NCI-H2029 treated with DMSO at 0.1 percent for 48 hours (cell line): ENCODE results near the gene GCSH.

ENCODE experiments used
- DNase-seq: peaks from one replicate; lab custom pipeline; 2025; lab: John Stamatoyannopoulos, UW

Gene GCSH

DNA sequence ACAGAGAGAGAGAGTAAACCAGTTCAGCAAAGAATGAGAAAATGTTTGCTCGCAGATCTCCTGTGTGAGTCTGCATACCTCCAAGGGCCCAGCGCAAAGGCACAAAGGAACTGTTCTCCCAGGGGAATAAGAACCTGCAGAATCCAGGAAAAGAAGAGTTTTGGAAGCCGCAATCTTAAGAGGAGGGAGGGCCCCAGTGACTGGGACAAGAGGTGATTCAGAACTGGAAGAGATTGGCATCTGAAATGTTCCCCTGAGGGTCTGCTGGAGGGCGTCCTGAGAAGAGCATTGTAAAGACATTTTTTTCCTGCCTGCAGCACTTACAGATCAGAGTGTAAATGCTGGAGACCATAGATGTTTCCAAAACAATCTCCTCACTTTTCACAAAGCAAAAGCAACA, 54.5 kb downstream of the GCSH start:
- no peak for DNase-seq

DNA sequence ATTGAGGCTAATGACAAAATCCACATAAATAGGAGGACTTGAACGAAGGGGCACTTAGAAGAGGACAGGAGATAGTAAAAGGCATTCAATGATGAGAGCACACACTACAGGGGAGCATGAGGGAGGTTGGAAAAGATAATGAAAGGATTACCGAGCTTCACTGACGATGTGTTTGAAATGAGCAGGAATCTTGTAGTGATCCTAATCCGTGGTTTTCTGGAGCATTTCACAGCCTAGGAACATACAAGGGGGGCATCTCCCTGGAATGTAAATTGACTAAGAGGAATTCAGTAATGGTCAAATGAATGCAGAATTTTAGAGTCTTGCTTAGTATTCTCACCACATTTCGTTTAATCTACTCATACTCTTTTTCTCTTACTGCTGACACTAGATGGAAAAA, 55.4 kb downstream of the GCSH start:
- DNase-seq, result no peak

DNA sequence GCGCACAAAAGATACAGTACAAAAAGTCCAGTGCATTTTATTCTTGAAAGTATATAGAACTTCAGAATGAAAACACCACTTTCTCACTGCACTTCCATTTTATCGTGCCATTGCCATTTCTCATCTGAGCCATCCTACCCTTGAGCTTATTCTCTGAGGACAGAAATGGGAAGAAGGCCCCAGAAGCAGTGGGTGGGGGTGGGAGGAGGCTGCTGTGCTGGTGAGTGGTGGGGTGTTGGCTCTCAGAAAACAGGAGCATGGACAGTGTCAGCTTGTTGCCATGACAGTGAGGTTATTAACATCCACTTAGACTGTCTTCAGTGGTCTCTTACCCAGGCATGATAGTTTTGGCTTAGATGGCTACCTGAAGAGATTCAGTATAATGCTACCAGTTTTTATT, 56.1 kb downstream of the GCSH start:
- no peak for DNase-seq

DNA sequence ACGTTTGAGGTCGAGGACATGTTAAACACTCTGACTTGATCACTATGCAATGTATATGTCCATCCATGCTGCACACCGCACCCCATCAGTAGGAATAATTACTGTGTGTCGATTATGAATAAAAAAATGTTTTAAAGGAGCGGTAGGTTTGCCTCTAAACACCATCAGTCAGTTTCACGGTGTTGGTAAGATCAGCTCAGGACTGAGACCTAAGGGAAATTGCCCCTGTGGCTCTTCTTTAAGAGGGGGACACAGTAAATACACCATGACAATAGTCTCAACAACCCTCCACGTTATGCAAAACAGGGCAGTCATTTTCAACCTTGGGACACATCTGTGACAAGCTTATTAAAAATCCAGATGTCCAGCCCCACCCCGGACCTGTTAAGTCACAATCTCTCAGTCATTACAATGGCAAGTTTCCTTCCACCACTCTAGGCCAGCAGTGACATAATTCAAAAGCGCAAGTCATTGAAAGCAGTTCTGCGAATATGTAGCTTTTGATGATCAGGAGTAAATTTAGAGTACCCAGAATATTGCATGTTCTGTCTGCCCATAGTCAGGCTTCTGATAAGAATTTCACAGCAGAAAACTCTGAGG, 59.3 kb downstream of the GCSH start:
- DNase-seq, result no peak

DNA sequence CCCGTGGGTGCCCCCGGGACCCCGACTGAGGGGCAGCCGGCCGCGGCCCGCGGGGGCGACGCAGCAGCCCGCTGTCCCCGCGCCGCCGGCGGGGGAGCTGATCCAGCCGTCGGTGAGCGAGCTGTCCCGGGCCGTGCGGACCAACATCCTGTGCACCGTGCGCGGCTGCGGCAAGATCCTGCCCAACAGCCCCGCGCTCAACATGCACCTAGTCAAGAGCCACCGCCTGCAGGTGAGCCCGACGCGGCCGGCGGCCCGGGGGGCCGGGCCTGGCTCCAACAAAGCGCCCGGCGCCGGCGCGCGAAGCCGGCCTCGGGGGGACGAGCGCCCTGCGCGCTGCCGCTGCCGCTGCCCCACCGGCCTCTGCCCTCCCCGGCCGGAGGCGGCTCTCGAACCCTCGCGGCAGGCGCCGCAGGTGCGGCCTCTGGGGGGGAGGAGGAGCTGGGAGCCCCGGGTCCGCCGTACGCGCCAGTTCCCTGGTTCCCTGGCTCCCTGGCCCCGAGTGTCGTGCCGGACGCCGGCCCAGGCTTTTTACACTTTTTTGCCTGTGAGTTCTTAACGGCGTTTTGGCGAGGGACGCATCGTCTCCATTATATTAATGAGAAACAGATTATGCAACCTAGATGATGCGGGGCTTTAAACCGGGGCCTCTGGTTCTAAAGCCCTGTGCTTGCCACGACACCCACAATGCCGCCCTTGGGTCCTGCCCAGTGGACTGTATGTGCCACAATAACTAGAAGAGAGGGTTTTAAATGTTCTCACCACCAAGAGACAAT, 60.0 kb downstream of the GCSH start:
- DNase-seq, result no peak

DNA sequence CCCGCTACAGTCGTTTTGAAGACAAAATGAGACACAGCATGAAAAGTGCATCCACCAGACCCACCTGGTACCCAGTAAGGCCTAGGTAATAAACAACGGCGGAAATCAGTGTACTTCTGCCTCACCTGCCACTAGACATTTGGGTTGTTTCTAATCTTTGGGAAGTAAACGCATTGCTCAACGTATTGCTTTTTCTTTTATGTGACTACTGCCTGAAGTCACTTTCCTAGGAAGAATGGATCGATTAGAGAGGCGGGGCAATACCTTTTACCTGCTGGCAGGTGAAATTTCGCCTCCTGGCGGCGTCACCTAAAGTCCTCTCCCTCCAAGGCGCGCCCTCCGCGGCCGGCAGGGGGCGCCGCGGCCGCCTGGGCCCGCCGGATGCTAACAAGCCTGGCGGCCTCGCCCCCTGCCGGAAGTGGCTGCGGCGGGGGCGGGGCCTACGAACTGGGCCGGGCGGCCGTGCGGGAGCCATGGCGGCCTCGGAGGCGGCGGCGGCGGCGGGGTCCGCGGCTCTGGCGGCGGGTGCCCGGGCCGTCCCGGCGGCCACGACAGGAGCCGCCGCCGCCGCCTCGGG, 60.7 kb downstream of the GCSH start, which contains the start of gene ATMIN:
ATMIN (plus strand) TSS at position 445 of the 577 bp plus-strand sequence; CDS start at position 474, 29 bp downstream.
- DNase-seq, result peak; percentile 22
